ENCODE data around the gene NDUFB4.

Gene NDUFB4

DNA sequence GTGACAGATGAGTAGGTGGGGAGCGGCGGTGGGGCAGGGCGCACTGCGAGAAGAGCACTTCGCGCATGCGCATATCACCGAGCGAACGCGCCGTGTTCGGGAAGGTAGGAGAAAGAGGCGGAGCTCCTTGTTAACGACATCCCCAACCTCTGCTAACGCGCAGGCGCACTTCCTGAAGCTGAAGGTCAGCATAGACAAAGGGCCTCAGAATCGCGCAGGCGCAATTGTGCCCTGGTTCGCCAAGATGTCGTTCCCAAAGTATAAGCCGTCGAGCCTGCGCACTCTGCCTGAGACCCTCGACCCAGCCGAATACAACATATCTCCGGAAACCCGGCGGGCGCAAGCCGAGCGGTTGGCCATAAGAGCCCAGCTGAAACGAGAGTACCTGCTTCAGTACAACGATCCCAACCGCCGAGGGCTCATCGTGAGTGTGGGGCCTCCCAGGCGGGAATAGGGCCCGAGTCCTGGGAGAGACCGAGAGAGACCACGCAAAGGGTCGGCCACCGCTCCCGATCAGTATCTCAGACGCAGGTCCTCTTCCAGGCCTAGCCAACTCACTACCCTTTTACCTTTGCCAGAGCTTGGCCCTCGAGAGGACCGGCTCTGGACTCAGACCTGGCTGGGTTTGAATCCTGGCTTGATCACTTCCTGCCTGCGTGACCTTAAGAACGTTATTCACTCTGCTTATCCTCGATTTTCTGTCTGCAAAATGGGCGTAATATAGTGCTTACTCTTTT lies at the start of gene NDUFB4:
Gene NDUFB4 (plus strand): TSS at position 221 of the 737 bp plus-strand sequence. CDS start 24 bp downstream, at position 245.
- FAIRE-seq: peak; percentile 99

DNA sequence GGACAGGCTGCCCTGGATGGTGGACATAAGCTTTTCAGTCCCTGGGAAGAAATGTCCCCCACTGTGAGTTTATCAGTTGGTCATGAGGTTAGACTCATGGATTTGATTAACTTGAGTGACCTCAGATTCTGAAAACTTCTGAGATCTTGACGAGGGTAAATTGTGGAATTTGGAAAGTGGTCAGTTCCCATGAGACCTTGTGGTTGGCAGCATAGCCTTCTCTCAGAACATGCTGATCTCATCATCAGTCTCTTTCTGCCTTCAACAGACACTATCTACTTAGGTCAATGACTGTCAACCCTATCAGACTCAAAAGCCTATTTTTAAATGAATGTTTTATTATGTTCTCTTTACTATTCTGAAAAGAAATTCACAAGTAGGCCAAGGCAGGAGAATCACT lies 45.6 kb upstream of the NDUFB4 start:
- no peak for FAIRE-seq

DNA sequence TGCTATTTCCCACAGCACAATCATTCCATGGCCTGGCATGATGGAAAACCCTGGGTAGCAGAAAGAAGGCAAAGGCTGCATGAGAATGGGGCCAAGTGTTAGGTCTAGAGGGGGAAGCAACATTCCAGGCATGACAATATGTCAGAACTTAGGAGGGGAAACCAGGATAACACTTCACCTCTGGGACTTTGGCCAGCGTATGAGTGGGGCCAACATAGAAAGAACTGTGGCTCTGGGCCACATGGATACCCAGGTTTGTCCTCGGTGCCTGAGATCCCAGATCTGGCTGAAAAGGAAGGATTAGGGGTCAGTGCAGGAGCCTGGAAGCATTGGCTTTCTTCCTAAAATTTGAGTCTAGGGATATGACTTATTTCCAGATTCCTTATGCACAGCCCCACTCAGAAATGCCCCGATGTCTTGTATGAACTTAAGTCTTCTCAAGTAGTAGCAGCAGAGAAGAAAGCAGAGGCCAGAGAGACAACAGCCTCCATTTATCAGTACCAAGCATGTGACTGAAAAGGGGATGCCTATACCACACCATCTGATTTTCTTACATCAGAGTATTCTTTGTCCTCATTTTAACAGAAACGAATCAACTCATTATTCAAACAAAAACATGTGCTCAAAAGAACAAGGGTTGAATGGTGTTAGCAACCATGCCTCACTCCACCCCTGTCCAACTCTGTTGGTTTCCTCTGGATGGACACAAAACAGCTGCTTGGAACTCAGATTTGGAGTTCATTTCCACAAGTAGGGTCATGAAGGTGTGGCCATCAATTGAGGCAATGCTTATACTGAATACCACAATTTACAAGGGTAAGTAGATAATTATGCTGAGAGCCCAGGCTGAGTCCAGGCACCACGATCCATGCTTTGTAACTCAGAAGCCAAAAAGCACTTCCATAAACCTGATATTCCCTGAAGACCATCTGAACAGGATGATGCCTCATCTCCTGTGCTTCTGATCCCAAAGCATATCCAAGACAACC lies 43.7 kb upstream of the NDUFB4 start:
- no peak for FAIRE-seq

DNA sequence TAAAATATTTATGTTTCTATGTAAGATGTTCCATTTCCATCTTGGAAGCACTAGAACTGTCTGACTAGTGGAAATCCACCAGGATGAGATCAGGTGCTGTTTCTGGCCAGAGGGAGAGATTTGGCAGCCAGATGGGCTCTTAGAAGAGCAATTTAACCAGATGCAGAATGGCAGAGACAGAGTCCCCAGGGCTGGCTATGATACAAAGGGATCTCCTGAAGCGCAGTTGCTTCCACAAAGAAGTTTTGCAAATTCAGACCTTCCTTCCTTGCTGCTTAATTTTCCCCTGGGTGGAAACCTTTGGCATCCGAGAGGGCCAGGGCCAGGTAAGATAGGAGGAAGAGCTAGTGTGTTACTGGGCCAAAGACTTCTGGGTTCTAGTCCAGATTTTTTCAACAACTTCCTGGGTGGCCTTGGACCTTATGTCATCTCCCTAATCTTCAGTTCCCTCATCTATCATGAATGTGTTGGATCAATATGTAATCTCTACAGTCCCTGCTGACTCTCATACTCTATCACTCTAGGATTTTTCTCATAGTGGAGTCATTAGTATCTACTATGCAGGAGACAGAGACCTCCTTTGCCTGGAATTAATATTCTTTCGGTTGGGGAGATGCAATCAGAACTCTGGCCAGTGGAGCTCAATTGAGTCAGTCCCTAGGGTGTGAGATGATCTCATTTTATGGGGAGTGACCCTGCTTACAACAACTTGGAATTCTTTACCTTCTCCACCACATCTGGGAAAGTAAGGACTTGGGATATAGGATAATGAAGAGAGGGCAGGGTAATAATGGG lies 41.1 kb upstream of the NDUFB4 start:
- no peak for FAIRE-seq

DNA sequence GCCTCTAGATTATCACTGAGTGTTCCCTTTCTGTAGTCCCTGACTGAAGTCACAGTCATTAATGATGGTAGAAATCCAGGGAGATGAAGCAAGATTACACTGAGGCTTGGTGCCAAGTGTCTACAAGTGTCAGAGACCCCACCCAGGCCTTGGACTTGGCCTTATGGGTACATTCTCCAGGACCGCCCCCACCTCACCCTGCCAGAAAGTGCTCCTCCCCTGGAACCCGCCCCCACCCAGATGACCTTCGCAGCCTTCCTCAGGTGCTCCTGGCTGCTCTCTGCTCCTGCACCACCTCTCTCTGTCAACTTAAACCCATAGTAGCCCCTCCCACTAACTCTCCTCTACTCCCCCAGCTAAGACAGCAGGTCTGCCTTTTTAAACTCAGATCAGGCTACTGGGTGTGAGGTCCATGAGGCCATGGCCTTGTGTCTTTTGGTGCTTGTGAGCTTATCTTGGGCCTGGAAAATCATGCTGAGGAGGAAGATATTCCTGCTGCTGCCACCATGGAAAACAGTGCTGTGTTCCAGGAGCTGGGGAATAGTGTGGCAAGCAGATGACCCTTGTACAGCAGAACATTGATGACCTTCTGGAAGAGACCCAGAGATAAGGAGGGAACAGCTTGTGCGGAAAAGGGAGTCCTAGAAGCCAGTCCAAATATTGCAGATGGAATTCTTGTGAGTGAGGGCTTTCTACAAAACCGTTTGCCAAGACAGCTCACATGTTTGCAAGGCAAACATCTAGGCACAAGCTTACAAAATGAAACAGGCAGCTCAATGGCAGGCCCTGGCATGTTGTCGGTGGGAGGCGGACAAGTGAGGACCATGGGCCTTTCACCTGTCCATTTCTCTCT lies 40.3 kb upstream of the NDUFB4 start:
- no peak for FAIRE-seq

DNA sequence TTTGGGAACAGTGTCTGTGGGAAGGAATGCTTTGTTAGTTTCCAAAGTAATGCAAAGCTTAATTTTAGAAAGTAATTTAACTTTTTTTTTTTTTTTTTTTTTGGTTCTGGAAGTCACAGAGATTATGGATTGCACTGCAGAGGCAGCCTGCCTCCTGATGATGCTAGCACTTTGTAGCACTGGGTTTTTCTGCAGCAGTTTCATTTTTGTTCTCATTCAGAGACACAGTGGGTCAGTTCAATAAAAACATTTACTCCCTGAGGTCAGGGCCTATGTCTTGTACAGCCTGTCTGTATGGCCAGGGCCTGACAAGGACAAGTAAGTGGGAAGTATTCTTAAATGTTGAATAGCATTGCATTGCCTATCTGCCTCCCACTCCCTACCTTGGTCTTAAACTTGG lies 39.0 kb upstream of the NDUFB4 start:
- FAIRE-seq: no peak

DNA sequence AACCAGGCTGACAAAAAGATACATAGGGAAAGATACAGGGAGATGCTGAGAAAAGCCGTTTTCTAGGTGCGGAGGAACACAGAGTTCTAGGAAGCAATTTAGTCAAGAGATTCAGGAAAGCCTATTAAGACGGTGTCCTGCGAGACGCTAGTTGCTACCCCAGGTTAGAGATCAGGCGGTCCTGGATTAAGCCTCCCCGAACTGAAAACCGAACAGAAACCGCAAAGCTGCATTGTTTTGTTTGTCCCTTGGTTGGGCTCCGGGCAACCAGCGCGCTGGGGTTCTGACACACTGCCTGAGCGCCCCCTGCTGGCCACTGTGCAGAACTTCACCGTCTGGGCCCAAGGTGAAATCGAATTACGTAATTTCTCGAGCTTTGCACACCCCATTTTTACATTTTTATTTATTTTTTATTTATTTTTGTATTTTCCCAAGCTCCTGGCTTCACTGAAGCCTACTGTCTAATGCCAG lies 37.3 kb upstream of the NDUFB4 start:
- peak; percentile 86 for FAIRE-seq

DNA sequence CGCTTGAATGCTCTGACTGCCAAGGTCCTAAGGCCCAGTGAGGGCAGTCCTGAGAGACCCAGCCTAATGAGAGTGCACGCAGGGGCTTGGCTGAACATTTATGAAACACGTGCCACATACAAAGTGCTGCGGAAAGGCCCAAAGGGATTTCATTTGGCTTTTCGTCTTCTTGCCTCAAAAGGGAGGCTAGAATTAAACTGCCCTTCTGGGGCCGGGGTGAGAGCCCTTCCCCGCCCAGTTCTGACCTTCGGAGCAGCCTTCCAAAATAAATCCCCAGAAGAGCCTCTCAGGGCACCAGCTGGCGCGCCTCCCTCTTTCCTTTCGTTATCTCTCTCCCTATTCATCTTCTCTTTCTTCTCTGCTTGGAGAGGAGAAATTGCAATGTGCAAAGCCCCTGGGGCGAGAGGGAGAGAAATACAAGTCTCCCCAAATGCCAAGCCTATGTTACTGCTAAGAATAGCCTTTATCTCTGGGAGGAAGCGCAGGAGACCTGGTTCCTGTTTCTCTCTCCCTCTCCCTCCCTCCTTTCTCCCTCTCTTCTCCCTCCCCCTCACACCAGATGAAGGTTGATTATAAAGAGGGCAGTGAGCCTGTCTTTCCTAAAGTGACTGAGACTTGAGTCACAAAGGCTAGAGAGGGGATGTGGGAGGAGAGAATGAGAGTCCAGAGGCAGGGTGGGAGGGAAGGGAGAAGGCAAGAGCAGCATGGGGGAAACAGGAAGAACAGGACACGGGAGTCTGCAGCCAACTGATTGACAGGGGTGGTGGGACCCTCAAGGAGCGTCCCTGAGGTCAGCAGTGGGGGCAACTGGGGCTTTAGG lies 36.7 kb upstream of the NDUFB4 start:
- no peak for FAIRE-seq

DNA sequence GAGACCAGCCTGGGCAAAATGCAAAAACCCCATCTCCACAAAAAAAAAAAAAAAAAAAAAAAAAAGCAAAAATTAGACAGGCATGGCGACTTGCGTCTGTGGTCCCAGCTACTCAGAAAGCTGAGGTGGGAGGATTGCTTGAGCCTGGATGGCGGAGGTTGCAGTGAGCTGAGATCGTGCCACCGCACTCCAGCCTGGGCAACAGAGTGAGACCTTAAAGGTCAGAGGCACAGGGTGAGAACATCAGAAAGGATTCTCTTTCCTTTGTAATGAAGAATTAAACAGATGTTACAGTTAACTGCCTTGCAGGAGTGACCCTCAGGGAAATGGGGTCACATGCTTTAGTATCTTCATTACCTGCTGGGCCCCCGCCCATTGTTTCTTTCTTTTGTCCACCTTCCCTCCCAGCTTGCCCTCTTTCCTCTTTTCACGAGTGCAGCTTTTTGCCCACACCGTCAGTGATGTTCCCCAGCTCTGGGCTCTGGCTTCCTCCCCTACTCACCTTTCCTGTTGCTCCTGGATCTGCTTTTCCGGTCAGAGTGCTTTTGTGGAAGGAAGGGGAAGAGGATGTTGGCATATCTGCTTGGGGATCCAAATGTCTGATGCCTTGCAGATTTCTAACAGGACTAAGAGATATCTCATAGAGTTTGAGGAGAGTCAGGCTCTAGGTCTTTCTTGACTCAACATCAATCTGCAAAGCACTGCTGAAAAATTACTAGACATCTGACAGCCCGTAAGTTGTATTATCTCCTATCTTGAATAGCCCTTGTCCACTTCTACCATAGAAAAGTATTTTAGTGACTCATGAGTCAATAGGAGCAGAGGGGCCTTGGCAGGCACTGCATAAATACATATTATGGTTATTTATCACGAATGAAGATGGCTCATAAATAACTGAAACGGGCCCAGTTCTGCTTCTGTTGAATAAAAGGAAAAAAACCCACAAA lies 35.6 kb upstream of the NDUFB4 start:
- FAIRE-seq: no peak

DNA sequence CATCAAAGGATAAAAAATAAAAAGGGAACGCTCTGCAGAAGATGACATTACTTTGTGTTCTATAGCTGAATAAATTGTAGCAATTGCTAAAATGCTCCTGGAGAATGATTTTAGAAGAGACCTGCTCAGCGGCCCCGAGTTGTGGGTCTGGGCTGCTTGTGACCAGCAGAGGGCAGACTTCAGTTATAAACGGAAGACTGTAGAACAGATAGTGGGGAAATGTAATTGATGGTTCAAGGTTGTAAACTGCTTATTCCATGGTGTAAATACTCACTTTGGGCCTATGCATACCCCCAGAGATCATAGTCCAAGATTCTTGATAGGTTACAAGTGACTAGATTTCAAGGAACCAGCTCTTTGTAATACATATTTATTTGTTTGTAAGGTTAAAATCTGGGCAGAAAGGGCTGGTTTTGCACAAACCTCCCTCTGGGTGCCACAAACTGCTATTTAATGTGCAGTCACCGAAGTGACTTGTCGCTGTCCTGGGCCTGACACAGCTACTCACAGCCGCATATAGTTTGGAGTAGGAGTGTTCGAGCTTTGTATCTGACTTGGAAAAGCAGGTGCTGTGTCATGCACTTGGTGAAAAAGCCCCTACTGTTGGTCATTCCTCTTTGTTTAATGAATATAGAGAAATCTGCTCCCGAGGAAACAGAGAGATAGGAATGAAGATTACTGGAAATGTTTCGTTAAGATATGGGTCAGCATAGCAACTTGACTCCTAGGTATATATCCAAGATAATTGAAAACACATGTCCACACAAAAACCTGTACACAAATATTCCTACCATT lies 34.7 kb upstream of the NDUFB4 start:
- FAIRE-seq: peak; percentile 88

DNA sequence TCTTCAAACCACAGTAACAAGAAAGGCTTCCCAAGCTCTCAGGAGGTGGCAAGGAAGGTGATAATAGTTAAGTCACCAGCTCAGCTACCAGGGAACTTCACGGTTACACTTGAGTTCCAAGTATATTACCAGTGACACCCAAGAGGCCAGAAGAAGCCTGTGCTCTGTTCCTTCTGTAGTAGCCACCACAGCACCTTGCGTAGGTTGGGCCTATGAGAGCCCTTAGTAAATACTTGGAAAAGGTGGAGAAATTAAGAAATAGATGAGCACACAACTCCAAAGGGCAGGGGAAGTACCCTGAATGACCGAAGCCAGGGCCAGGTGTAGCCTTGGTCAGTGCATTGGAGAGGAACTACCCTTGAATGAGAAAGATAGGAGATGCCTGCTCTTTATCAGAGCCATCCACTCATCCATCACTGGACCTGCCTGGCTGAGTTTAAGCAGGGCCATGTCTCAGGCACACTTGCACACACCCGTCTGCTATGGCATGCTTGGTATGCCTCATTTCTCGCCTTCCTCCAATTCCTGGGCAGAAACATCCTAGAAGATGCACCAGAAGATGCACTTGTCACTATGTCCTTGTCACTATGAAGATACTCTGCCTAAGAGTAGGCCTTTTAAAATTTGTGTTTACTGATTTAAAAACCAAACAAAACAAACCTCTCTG lies 32.6 kb upstream of the NDUFB4 start:
- FAIRE-seq: no peak

DNA sequence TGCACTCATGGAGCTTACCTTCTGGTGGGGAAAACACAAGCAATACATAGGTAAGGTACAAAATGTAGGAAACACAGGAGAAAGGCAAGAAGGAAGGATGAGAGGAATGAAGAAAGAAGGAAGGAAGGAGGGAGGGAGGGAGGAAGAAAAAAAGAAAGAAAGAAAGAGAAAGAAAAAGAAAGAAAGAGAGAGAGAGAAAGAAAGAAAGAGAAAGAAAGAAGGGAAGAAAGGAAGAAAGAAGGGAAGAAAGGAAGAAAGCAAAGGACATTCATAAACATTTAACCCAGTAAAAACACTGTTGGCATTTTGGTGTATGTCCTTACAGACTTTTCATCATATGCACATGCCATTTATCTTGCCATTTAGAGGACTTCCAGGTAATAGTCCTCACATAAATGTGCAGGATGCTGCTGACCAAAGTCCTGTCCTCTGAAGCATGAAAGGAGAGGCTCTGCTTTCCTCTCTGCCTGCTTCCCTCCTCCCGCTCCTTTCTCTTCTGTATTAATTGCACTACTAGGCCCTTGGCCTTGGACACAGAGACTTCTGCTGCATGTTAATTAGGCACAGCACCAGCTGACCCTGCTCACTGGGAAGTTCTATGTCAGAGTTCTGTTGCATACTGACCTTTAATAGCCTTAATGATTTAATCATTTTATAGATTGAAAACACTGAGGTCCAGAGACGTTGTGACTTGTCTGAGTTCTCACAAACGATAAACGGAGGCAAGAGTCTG lies 29.7 kb upstream of the NDUFB4 start:
- FAIRE-seq: no peak

DNA sequence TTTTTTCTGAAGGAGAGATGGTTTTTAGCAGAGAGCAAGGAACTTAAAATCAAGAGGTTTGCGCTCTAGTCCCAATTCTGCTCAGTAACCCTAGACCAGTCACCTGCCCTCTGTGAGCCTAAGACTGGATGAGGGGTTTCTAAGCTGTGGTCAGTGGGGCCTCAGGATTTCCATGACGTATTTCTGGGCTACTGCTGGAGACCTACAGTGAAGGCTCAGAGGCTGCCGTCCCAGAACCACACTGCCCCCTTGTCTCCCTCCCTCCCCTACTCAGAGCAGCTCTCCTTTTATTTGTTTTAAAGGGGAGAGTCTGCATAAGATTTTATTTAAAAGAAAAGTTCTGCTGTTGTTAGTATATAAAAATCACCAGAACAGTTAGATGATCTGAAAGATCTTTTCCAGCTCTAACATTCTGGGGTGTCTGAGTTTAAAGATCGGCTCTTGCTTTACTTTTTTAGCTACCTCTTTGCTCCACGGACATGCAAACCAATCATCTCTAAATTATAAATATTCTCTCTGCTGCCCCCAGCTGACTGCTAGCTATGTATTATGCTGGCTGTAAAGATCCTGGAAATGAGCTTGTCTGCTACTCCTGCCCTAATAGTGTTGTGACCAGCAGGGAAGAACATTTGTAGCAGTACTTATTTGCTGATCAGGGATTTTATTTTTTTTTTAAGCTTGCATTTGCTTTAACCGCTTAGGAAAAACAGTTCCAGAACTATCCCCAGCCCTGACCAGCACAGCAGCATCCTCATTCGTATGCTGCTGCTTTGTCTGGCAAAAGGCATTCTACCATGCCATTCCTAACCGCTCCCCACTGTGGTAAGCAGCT lies 28.6 kb upstream of the NDUFB4 start:
- FAIRE-seq: no peak

DNA sequence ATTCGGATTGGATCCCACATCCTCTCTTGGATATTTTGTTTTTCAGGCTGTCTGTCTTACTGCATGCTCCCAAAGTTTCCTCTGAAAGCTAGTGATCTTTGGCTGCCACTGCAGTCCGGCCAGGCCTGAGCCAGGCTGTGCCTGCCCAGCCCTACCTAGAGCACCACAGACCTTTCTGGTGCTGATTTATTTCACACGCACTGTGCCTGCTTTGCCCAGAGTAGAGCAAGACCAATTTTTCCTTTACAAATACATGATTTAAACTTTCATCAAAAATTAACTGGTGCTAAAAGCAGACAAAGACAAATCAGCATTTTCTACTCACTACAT lies 28.0 kb upstream of the NDUFB4 start:
- no peak for FAIRE-seq

DNA sequence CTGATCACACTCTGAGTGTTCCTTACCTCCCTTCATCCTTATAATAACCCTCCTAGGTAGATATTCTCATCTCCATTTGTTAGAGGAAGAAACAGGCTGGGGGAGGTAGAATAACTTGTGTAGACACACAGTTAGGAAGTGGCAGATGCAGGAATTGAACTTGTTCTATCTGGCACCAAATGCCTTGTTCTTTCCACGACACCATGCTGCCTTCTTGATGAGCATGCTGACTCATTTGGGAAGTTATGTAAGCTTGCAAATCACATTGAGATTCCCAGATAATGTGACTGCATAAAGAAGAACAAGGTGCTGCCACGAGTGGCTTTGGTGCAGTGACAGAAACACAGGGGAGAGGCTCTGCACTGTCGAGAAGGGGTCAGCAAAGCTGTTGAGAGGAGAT lies 27.5 kb upstream of the NDUFB4 start:
- FAIRE-seq: no peak

DNA sequence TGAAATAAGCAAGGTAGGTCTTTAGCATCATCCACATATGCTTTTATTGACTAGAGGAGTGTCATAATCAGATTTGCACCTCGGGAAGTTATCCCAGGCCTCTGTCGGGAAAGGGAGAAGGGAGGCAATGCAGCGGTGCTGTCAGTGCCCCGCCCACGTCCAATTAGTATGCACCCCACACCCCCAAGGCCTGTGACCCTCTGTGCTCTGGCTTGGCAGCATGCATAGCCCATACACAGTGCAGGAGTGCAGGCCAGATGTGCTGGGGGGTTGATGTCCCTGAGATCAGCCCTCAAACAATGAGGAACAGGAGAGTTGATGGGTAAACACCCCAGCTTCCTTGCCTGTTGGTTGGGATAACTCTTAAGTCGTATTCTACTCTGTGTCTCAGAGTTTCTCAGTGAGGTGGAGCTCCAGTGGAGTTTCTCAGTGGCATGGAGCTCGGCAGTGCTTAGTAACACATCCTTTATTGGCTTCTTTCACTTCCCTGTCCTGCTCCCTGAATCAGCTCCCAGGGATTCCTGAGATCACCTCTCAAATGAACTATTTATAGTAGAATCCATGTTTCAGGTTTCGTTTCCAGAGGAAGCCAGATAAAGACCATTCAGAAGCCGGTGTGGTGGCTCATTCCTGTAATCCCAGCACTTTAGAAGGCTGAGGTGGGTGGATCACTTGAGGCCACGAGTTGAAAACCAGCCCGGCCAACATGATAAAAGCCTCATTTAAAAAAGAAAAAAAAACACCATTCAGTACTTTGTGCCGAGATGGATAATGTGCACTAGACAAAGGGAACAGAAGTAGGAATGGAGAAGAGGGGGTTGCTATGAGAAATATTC lies 26.7 kb upstream of the NDUFB4 start:
- no peak for FAIRE-seq

Measured in G401.6 (cell line).